ENCODE results near the gene SSUH2. TPM values are rescaled to one million over a fixed set of nuclear protein-coding genes. Genes with fewer than 3 reads are reported as not detected.
A peak's percentile ranks its signal among the peaks of the same experiment; 100 is the strongest.

Gene SSUH2
- total and polyA plus RNA-seq, 2 experiments from 2014 or later = 0.73 to 2.3 TPM

DNA sequence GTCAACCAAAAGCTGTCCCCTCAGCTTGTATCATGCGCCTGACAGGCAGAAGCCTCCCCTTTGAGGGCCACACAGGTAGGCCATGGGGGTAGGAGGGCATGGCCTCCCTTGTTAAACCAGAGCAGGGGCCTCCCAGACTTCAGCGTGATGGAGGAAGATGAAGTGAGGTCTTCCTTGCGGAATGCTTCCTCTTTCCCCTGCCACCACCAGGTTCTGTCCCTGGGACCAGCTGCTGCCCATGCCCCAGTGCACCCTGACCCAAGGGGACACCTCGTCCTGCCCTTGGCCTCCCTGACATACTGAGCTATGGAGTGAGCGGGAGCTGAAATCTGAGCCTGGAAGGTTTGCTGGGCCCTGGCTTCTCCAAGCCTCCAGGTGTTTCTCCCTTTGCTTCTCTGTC is 26.7 kb downstream of the SSUH2 start (continued):
- TF ChIP-seq JUNB (IDR thresholded peaks at IDR 0.05; ENCODE audit: unreplicated experiment) (no peak), NANOG (IDR thresholded peaks at IDR 0.05; ENCODE audit: borderline replicate concordance) (no peak), STAT1 (IDR thresholded peaks at IDR 0.05; ENCODE audit: unreplicated experiment) (no peak), ZNF331 (CRISPR knock-in tag; IDR thresholded peaks at IDR 0.05; ENCODE audit: low read depth) (no peak), CREB1 (CRISPR knock-in tag; IDR thresholded peaks at IDR 0.05; ENCODE audit: low read depth) (no peak), POLR2AphosphoS5 (IDR thresholded peaks at IDR 0.05; ENCODE audit: low read depth) (no peak)
- TF ChIP-seq, protein P1, sequence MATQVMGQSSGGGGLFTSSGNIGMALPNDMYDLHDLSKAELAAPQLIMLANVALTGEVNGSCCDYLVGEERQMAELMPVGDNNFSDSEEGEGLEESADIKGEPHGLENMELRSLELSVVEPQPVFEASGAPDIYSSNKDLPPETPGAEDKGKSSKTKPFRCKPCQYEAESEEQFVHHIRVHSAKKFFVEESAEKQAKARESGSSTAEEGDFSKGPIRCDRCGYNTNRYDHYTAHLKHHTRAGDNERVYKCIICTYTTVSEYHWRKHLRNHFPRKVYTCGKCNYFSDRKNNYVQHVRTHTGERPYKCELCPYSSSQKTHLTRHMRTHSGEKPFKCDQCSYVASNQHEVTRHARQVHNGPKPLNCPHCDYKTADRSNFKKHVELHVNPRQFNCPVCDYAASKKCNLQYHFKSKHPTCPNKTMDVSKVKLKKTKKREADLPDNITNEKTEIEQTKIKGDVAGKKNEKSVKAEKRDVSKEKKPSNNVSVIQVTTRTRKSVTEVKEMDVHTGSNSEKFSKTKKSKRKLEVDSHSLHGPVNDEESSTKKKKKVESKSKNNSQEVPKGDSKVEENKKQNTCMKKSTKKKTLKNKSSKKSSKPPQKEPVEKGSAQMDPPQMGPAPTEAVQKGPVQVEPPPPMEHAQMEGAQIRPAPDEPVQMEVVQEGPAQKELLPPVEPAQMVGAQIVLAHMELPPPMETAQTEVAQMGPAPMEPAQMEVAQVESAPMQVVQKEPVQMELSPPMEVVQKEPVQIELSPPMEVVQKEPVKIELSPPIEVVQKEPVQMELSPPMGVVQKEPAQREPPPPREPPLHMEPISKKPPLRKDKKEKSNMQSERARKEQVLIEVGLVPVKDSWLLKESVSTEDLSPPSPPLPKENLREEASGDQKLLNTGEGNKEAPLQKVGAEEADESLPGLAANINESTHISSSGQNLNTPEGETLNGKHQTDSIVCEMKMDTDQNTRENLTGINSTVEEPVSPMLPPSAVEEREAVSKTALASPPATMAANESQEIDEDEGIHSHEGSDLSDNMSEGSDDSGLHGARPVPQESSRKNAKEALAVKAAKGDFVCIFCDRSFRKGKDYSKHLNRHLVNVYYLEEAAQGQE (IDR thresholded peaks at IDR 0.05; ENCODE audit: unreplicated experiment) = no peak
- TF ChIP-seq, protein P2, sequence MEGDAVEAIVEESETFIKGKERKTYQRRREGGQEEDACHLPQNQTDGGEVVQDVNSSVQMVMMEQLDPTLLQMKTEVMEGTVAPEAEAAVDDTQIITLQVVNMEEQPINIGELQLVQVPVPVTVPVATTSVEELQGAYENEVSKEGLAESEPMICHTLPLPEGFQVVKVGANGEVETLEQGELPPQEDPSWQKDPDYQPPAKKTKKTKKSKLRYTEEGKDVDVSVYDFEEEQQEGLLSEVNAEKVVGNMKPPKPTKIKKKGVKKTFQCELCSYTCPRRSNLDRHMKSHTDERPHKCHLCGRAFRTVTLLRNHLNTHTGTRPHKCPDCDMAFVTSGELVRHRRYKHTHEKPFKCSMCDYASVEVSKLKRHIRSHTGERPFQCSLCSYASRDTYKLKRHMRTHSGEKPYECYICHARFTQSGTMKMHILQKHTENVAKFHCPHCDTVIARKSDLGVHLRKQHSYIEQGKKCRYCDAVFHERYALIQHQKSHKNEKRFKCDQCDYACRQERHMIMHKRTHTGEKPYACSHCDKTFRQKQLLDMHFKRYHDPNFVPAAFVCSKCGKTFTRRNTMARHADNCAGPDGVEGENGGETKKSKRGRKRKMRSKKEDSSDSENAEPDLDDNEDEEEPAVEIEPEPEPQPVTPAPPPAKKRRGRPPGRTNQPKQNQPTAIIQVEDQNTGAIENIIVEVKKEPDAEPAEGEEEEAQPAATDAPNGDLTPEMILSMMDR (conservative IDR thresholded peaks at IDR 0.05; ENCODE audit: low read depth in 2 of 2) = no peak
- TF ChIP-seq, protein P3, sequence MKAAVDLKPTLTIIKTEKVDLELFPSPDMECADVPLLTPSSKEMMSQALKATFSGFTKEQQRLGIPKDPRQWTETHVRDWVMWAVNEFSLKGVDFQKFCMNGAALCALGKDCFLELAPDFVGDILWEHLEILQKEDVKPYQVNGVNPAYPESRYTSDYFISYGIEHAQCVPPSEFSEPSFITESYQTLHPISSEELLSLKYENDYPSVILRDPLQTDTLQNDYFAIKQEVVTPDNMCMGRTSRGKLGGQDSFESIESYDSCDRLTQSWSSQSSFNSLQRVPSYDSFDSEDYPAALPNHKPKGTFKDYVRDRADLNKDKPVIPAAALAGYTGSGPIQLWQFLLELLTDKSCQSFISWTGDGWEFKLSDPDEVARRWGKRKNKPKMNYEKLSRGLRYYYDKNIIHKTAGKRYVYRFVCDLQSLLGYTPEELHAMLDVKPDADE (IDR thresholded peaks at IDR 0.05) = no peak

DNA sequence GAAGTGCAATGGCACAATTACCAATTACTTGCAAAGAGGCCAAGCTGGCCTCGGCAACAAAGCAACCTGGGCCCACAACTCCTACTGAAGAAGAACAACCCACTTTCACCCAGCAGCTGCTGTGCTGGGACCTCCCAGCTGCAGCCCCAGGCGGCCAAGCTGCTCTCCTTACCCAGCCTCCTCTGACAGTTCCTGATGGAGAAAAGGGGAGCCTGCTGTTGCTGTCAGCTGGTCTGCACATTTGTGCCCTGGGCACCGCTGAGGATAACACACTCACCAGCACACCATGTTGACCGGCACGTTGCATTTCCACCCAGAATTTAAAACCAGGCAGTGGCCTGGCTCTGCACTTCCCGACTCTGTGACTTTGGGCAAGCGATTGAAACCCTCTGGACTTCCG is 33.6 kb downstream of the SSUH2 start:
- H3K27me3 Mint-ChIP-seq (ENCODE audit: insufficient read depth, low read depth, poor library complexity) = peaks cover 3% of the 10 kb centered on the region
- Histone ChIP-seq H3K4me1 (ENCODE audit: insufficient read depth) (0 out of 2 replicates have a peak, but pooled peaks cover 8% of the 10 kb centered on the region), H3F3A (replicated peaks; ENCODE audit: low read depth) (no peaks in the 10 kb centered on the region), H3K4me3 (no peak overlapping the region), H3K4me2 (no peak overlapping the region), H3K27ac (ENCODE audit: low read depth) (no peak overlapping the region), H3K79me2 (replicated peaks; ENCODE audit: insufficient read depth) (no peaks in the 10 kb centered on the region), H3K27me3 (ENCODE audit: insufficient read depth) (no peaks in the 10 kb centered on the region), H3K36me3 (ENCODE audit: insufficient read depth) (no peaks in the 10 kb centered on the region), H3K9me2 (ENCODE audit: insufficient read depth) (no peaks in the 10 kb centered on the region), H4K20me1 (replicated peaks; ENCODE audit: insufficient read depth) (no peaks in the 10 kb centered on the region), H2AFZ (no peak overlapping the region)
- no peak for DNase-seq (ENCODE audit: low spot score)
- peaks cover 11% of the 10 kb centered on the region; the same call in 2 of the 3 replicates for H3K9me3 Mint-ChIP-seq
- 0 out of 2 replicates have a peak overlapping the region, but pooled peaks have one; percentile 74 for H3K27ac Mint-ChIP-seq
- H3K4me1 Mint-ChIP-seq = peaks cover 5% of the 10 kb centered on the region
- no peak overlapping the region for H3K4me3 Mint-ChIP-seq
- H3K36me3 Mint-ChIP-seq (ENCODE audit: low read depth) = peaks cover 5% of the 10 kb centered on the region; the same call in 1 of the 3 replicates
- no peak for ATAC-seq
- TF ChIP-seq, protein P1 (IDR thresholded peaks at IDR 0.05; ENCODE audit: unreplicated experiment) = no peak
- TF ChIP-seq, protein P3 (IDR thresholded peaks at IDR 0.05) = no peak
- TF ChIP-seq NANOG (IDR thresholded peaks at IDR 0.05; ENCODE audit: borderline replicate concordance) (no peak), JUNB (IDR thresholded peaks at IDR 0.05; ENCODE audit: unreplicated experiment) (no peak), ZNF114 (CRISPR knock-in tag; IDR thresholded peaks at IDR 0.05) (no peak)
